ENCODE measurements around the gene URM1. TPM values are rescaled to one million over a fixed set of nuclear protein-coding genes. Genes with fewer than 3 reads are reported as not detected.

The URM1 gene
- 10 to 100 TPM; 56.1 to 83.6 (median 66.0) TPM for polyA plus RNA-seq
- long read RNA-seq, donor 1, transcript URM1-203 (5 exons, 2,650 nt) = major isoform, 48 of 52 reads
- long read RNA-seq, donor 1, partial matches to known transcripts = 0 of 52 reads
- long read RNA-seq, donor 1, other reads (novel, unspliced or antisense) = 0 of 52 reads
- long read RNA-seq, donor 2, transcript URM1-203 (5 exons, 2,650 nt) = major isoform, 13 of 38 reads
- long read RNA-seq, donor 2, partial matches to known transcripts = 22 of 38 reads
- long read RNA-seq, donor 2, other reads (novel, unspliced or antisense) = 0 of 38 reads
- long read RNA-seq, donor 3, transcript URM1-203 (5 exons, 2,650 nt) = major isoform, 19 of 23 reads
- long read RNA-seq, donor 3, partial matches to known transcripts = 0 of 23 reads
- long read RNA-seq, donor 3, other reads (novel, unspliced or antisense) = 0 of 23 reads
- long read RNA-seq, donor 4 = 0 reads
- long read RNA-seq, donor 5, partial matches to known transcripts = 23 of 29 reads
- long read RNA-seq, donor 5, other reads (novel, unspliced or antisense) = 0 of 29 reads
- long read RNA-seq, donor 6, transcript URM1-203 (5 exons, 2,650 nt) = major isoform, 16 of 61 reads
- long read RNA-seq, donor 6, partial matches to known transcripts = 43 of 61 reads
- long read RNA-seq, donor 6, other reads (novel, unspliced or antisense) = 0 of 61 reads
- long read RNA-seq, donor 7 = 0 reads
- long read RNA-seq, donor 8, partial matches to known transcripts = 0 of 2 reads
- long read RNA-seq, donor 8, other reads (novel, unspliced or antisense) = 0 of 2 reads
- long read RNA-seq, donor 9, transcript URM1-203 (5 exons, 2,650 nt) = major isoform, 6 of 6 reads
- long read RNA-seq, donor 9, partial matches to known transcripts = 0 of 6 reads
- long read RNA-seq, donor 9, other reads (novel, unspliced or antisense) = 0 of 6 reads
- long read RNA-seq, donor 10, transcript URM1-203 (5 exons, 2,650 nt) = major isoform, 20 of 61 reads
- long read RNA-seq, donor 10, partial matches to known transcripts = 40 of 61 reads
- long read RNA-seq, donor 10, other reads (novel, unspliced or antisense) = 0 of 61 reads

GRCh38 chr9:128370752-128371629 lies at the start of gene URM1:
Gene URM1, plus strand, starts transcription at chr9:128371374. Its CDS starts 7 bp downstream, at chr9:128371381.
- Histone ChIP-seq H3K27ac (ENCODE audit: low read depth in 1 of 3, low read length in 2 of 3) (peak within 1 kb of the TSS; percentile 90 to 94 (median 93)), H3K4me3 (ENCODE audit: low read depth in 1 of 3, low read length in 3 of 3) (peak within 1 kb of the TSS; percentile 74 to 97 (median 75)), H3K4me1 (ENCODE audit: control insufficient read depth in 3 of 3, insufficient read depth in 2 of 3, low read depth in 1 of 3, low read length in 2 of 3) (peaks cover 7 to 15% (median 8%) of the 10 kb centered on the region in 3 donors), H3K36me3 (ENCODE audit: control insufficient read depth in 3 of 3, insufficient read depth in 2 of 3, low read depth in 1 of 3, low read length in 3 of 3) (peaks cover 0 to 26% (median 0%) of the 10 kb centered on the region in 3 donors), H3K27me3 (ENCODE audit: control insufficient read depth in 3 of 3, insufficient read depth in 3 of 3, low read length in 3 of 3) (no peaks in the 10 kb centered on the region), H3K9me3 (ENCODE audit: control insufficient read depth in 2 of 2, insufficient read depth in 1 of 2, low read depth in 1 of 2, low read length in 1 of 2) (no peaks in the 10 kb centered on the region)
- FAIRE-seq (no peak), DNase-seq (peak; percentile 98 to 99)
- WGBS, 3 donors = 0% methylated on average over 53 to 55 of the region's 55 CpGs

- no peaks in the 10 kb centered on the region for H3K27me3 ChIP-seq (ENCODE audit: control insufficient read depth in 3 of 3, insufficient read depth in 3 of 3, low read length in 3 of 3)
- no peaks in the 10 kb centered on the region for H3K9me3 ChIP-seq (ENCODE audit: control insufficient read depth in 2 of 2, insufficient read depth in 1 of 2, low read depth in 1 of 2, low read length in 1 of 2)
- WGBS, 3 donors = 1 to 2% (median 1%) methylated on average over 21 of the region's 21 CpGs
- H3K36me3 ChIP-seq (ENCODE audit: control insufficient read depth in 3 of 3, insufficient read depth in 2 of 3, low read depth in 1 of 3, low read length in 3 of 3) = peaks cover 0 to 68% (median 7%) of the 10 kb centered on the region in 3 donors
- no peak for FAIRE-seq
- H3K4me1 ChIP-seq (ENCODE audit: control insufficient read depth in 3 of 3, insufficient read depth in 2 of 3, low read depth in 1 of 3, low read length in 2 of 3) = peaks cover 3 to 19% (median 7%) of the 10 kb centered on the region in 3 donors
- H3K27ac ChIP-seq (ENCODE audit: low read depth in 1 of 3, low read length in 2 of 3) = peak overlapping the region in 2 of 3 donors; percentile 88 to 99
- peak overlapping the region; percentile 83 to 88 (median 88) for H3K4me3 ChIP-seq (ENCODE audit: low read depth in 1 of 3, low read length in 3 of 3)
- DNase-seq = no peak
Measured at GRCh38 chr9:128321879-128322403, 49.2 kb upstream of the URM1 start.

DNA sequence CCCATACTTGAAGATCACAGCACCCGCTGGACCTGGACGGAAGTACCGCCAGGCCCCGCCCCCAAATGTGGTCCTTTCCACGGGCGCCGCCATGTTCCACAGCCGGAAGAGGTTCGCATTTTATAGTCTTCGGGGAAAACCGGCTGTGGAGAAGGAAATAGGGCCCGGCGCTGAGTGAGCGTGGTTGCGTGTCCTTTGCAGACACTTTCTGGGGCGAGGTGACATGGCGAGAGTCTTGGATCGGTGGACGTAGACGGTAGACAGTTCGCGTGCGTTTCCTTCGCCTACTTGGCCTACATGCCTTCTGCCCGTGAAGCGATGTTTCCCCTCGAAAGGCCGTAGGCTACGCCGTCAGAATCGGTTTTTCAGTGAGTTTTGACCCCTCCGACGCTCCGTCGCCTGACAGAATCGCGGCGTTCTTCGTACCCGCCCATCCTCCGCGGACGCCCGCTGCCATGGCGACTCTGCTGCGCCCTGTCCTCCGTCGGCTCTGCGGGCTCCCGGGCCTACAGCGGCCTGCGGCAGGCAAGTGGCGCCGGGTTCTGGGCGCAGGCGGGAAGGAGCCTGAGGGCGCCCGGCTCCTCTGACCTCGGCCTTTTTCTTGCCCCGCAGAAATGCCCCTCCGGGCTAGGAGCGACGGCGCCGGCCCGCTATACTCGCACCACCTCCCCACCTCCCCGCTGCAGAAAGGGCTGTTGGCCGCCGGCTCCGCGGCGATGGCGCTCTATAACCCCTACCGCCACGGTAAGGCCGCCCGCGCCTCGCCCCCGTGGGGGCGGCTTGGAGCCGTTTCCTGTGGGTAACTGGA lies 48.6 kb upstream of the URM1 start, which contains the start of the genes COQ4 and TRUB2:
Gene COQ4, plus strand, starts transcription at position 436 of the 808 bp plus-strand sequence. Its CDS starts 20 bp downstream, at position 456.
Gene TRUB2, minus strand, starts transcription at position 44 of the 808 bp plus-strand sequence. Its CDS starts 39 bp downstream, at position 5.
- FAIRE-seq (no peak), DNase-seq (peak; percentile 96 to 99)
- Histone ChIP-seq H3K4me1 (ENCODE audit: control insufficient read depth in 3 of 3, insufficient read depth in 2 of 3, low read depth in 1 of 3, low read length in 2 of 3) (peaks cover 3 to 19% (median 7%) of the 10 kb centered on the region in 3 donors), H3K36me3 (ENCODE audit: control insufficient read depth in 3 of 3, insufficient read depth in 2 of 3, low read depth in 1 of 3, low read length in 3 of 3) (peaks cover 0 to 69% (median 3%) of the 10 kb centered on the region in 3 donors), H3K4me3 (ENCODE audit: low read depth in 1 of 3, low read length in 3 of 3) (peak within 1 kb of the TSS; percentile 83 to 88 (median 88)), H3K27me3 (ENCODE audit: control insufficient read depth in 3 of 3, insufficient read depth in 3 of 3, low read length in 3 of 3) (no peaks in the 10 kb centered on the region), H3K9me3 (ENCODE audit: control insufficient read depth in 2 of 2, insufficient read depth in 1 of 2, low read depth in 1 of 2, low read length in 1 of 2) (no peaks in the 10 kb centered on the region), H3K27ac (ENCODE audit: low read depth in 1 of 3, low read length in 2 of 3) (peak within 1 kb of the TSS; percentile 85 to 99 (median 88))
- 0 to 1% (median 0%) methylated on average over 70 to 83 of the region's 83 CpGs for WGBS, 3 donors

DNA sequence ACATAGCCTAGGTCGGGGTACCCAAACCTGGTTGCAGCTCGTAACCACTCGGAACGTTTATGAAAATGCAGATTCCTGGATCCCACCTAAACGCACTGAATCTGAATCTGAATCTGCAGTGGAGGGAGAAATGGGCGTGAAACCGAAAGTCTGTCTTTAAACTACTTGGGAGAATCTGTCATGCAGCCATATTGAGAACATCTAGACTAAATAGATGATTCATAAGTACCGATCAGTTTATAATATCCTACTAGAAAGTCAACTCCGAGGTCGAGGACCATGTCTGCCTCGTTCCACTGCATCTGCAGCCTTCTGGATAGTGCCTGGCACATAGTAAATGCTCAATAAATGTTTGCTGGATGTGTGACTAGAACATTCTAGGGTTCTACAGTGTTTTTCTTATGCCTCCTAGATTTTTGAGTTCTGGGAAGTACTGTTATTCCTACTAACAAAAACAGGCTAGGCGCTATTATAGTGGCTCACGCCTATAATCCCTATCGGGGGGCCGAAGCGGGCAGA lies 47.9 kb upstream of the URM1 start:
- peak overlapping the region; percentile 83 to 88 (median 88) for H3K4me3 ChIP-seq (ENCODE audit: low read depth in 1 of 3, low read length in 3 of 3)
- WGBS, 3 donors = 17 to 22% (median 19%) methylated on average over 16 of the region's 16 CpGs
- no peaks in the 10 kb centered on the region for H3K27me3 ChIP-seq (ENCODE audit: control insufficient read depth in 3 of 3, insufficient read depth in 3 of 3, low read length in 3 of 3)
- peaks cover 7 to 26% (median 9%) of the 10 kb centered on the region in 3 donors for H3K4me1 ChIP-seq (ENCODE audit: control insufficient read depth in 3 of 3, insufficient read depth in 2 of 3, low read depth in 1 of 3, low read length in 2 of 3)
- FAIRE-seq = no peak
- peak in 1 of 2 donors; percentile 44 for DNase-seq
- peak overlapping the region; percentile 85 to 99 (median 88) for H3K27ac ChIP-seq (ENCODE audit: low read depth in 1 of 3, low read length in 2 of 3)
- H3K9me3 ChIP-seq (ENCODE audit: control insufficient read depth in 2 of 2, insufficient read depth in 1 of 2, low read depth in 1 of 2, low read length in 1 of 2) = no peaks in the 10 kb centered on the region
- H3K36me3 ChIP-seq (ENCODE audit: control insufficient read depth in 3 of 3, insufficient read depth in 2 of 3, low read depth in 1 of 3, low read length in 3 of 3) = peaks cover 0 to 71% (median 3%) of the 10 kb centered on the region in 3 donors

- FAIRE-seq (no peak), DNase-seq (no peak)
- H3K36me3 ChIP-seq (ENCODE audit: control insufficient read depth in 3 of 3, insufficient read depth in 2 of 3, low read depth in 1 of 3, low read length in 3 of 3) = peaks cover 0 to 71% (median 3%) of the 10 kb centered on the region in 3 donors
- no peaks in the 10 kb centered on the region for H3K27me3 ChIP-seq (ENCODE audit: control insufficient read depth in 3 of 3, insufficient read depth in 3 of 3, low read length in 3 of 3)
- H3K4me1 ChIP-seq (ENCODE audit: control insufficient read depth in 3 of 3, insufficient read depth in 2 of 3, low read depth in 1 of 3, low read length in 2 of 3) = peaks cover 7 to 31% (median 11%) of the 10 kb centered on the region in 3 donors
- peak overlapping the region in 2 of 3 donors; percentile 88 to 99 for H3K27ac ChIP-seq (ENCODE audit: low read depth in 1 of 3, low read length in 2 of 3)
- 81 to 87% (median 85%) methylated on average over 12 of the region's 12 CpGs for WGBS, 3 donors
- peak overlapping the region in 2 of 3 donors; percentile 83 to 88 for H3K4me3 ChIP-seq (ENCODE audit: low read depth in 1 of 3, low read length in 3 of 3)
- H3K9me3 ChIP-seq (ENCODE audit: control insufficient read depth in 2 of 2, insufficient read depth in 1 of 2, low read depth in 1 of 2, low read length in 1 of 2) = no peaks in the 10 kb centered on the region
Measured at GRCh38 chr9:128323791-128324190, 47.4 kb upstream of the URM1 start.

- no peak overlapping the region for H3K27ac ChIP-seq (ENCODE audit: low read depth in 1 of 3, low read length in 2 of 3)
- no peak for FAIRE-seq
- WGBS, 3 donors = 85 to 100% (median 89%) methylated on average over 1 of the region's 1 CpG
- peaks cover 7 to 37% (median 11%) of the 10 kb centered on the region in 3 donors for H3K4me1 ChIP-seq (ENCODE audit: control insufficient read depth in 3 of 3, insufficient read depth in 2 of 3, low read depth in 1 of 3, low read length in 2 of 3)
- no peaks in the 10 kb centered on the region for H3K27me3 ChIP-seq (ENCODE audit: control insufficient read depth in 3 of 3, insufficient read depth in 3 of 3, low read length in 3 of 3)
- no peak for DNase-seq
- no peak overlapping the region for H3K4me3 ChIP-seq (ENCODE audit: low read depth in 1 of 3, low read length in 3 of 3)
- H3K9me3 ChIP-seq (ENCODE audit: control insufficient read depth in 2 of 2, insufficient read depth in 1 of 2, low read depth in 1 of 2, low read length in 1 of 2) = no peaks in the 10 kb centered on the region
- peaks cover 0 to 70% (median 3%) of the 10 kb centered on the region in 3 donors for H3K36me3 ChIP-seq (ENCODE audit: control insufficient read depth in 3 of 3, insufficient read depth in 2 of 3, low read depth in 1 of 3, low read length in 3 of 3)
Measured at GRCh38 chr9:128324401-128324800, 46.8 kb upstream of the URM1 start.

All from small intestine (tissue), 16 donors.